GM12874 (cell line): ENCODE measurements around the gene COMMD9.

Experiments used
- TF ChIP-seq, protein P1 (sequence below): IDR thresholded peaks from 2 replicates; pipeline ENCODE4 v1.5.1; 2011; ENCODE audit warnings: low read depth, mild to moderate bottlenecking, control low read depth, low read length, moderate library complexity; ENCODE audit not compliant: insufficient read depth

The COMMD9 gene

DNA sequence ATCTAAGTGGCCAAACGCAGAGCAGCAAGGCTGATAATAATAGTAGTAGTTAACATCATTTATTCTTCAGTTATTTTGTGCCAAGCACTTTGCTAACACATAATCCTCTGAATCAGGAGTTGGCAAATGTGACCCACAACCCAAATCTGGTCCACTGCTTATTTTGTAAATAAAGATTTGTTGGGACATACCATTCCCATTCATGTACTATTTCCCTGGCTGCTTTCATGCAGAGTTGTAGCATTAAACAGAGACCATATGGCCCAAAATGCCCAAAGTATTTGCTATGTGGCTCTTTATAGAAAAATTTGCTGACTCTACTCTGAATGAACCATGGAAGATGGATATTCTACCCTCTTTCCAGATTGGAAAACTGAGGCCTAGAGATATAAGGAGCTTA lies 50.3 kb downstream of the COMMD9 start:
- TF ChIP-seq, protein P1, sequence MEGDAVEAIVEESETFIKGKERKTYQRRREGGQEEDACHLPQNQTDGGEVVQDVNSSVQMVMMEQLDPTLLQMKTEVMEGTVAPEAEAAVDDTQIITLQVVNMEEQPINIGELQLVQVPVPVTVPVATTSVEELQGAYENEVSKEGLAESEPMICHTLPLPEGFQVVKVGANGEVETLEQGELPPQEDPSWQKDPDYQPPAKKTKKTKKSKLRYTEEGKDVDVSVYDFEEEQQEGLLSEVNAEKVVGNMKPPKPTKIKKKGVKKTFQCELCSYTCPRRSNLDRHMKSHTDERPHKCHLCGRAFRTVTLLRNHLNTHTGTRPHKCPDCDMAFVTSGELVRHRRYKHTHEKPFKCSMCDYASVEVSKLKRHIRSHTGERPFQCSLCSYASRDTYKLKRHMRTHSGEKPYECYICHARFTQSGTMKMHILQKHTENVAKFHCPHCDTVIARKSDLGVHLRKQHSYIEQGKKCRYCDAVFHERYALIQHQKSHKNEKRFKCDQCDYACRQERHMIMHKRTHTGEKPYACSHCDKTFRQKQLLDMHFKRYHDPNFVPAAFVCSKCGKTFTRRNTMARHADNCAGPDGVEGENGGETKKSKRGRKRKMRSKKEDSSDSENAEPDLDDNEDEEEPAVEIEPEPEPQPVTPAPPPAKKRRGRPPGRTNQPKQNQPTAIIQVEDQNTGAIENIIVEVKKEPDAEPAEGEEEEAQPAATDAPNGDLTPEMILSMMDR, result no peak

DNA sequence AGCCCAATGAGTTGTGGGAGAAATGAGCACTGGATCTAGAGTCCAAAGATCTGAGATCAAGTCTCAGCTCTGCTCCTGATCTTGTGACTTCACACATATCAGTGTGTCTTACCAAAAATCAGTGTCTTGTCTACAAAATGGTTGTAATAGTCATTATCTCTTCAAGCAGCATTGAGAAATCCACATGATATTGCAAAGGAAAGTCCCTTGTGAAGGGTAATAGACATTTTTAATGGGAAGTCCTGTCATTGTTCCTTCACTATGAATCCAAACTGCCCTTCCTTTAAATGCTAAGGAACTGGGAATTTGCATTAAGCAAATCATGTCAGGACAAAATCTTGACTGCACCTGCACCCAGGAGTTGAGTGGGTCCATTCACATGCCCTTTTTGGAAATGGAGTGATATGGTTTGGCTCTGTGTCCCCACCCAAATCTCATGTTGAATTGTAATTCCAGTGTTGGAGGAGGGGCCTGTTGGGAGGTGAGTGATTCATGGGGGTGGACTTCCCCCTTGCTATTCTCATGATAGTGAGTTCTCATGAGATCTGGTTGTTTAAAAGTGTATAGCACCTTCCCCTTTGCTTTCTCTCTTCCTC lies 51.1 kb downstream of the COMMD9 start:
- TF ChIP-seq, protein P1, result no peak

DNA sequence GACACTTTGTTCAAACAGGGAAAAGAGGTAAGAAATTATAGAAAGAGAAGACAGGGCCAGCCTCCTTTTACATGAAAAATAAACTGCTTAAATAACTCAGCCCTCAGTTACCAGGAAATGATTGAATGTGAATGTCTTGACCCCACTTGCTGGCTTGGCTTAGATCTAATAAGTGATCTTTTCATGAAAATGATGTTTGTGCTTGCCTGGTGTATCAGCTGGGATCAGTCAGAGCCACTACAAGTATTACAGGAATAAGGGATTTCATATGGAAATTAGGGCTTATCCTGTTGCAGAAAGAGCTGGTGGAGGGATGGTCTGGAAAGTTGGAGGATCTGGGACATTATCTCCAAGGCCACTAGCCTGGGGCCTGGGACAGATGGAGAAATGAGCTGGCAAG lies 51.8 kb downstream of the COMMD9 start:
- TF ChIP-seq, protein P1, result no peak

DNA sequence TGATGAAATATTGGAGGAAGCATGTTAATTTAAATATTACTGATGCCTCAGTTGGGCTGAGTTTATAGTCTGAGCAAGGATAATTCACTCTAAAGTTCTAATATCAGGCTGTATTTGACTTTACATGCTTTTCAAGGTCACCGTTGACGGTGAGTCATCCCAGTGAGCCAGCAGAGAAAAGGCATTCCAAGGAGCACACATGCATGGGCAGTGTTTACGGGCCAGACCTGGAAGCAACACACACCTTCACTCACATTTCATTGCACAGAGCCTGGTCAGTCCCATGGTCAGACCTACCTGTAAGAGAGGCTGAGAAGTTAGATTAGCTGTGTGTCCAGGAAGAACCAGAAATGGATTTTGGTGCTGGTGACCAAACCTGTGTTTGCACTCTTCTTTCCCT lies 53.5 kb downstream of the COMMD9 start:
- TF ChIP-seq, protein P1, result no peak

DNA sequence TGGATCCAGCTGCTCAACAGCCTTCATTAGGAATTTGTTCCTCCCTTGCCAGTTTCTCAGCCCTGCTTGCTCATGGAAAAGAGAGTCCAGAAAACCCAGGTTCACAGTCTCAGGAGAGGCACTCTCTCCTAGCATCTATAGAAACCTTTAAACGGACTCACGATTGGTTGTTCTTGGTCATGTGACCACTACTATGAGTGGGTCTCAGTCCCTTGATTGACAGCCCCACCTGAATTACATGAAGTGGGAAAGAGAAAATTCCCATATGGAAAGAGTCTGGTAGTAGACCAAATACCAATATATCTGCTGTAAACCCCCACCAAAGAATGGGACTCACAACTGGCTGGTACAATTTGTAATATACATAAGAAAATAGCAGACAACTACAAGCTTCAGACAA lies 54.4 kb downstream of the COMMD9 start:
- TF ChIP-seq, protein P1, result no peak

DNA sequence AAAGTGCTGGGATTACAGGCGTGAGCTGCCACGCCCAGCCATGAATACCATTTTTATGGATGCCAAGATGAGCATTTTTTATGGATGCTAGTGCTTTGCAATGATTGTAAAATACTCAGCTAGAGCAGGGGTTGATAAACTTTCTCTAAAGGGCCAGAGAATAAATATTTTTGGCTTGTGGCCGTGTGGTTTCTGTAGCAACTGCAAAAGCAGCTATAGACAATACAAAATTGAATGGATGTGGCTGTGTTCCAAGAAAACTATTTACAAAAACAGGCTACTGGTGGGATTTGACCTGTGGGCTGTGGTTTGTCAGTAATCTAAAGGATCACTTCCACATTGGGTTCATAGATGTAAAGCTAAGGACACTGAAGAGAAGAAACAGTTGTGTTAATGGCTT lies 56.0 kb downstream of the COMMD9 start:
- TF ChIP-seq, protein P1, result no peak

DNA sequence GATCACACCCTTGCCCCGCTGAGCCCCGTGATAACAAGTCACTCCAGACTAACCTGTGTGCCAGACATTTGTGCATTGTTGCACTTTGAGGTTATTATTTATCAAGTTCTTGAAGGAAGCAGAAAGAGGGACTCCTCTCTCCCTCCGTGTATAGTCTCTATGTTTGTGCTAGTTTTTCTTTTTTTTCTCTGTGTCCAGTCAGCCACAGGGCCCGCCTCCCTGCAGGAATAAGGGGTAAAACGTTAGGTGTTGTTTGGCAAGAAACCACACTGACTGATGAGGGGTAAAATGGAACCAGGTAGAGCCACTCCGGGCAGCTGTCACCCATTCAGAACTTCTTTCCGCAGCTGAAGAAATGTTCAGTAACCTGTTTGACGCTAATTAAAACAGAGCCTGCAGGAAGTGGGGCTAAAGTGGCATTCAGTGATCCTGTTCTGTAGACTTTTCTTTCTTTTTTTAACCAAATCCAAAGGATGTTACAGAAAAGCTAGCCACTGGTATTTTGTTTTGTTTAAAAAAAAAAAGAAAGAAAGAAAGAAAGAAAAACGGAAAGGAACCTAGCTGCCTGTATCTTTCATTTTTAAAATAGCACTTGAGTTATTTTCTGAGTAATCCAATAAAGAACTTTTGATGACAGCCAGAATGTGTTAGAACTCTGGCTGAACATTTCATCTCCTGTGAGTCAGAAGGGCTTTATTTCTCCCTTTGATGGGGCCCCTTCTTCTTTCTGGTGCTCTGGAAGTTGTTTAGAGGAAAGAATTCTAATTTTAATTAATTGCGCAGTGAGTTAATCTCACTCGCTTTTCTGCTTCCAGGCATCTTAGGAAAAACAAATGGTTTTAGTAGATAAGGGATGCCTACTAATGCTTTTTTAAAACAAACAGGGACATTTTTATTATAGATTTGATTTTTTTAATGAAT lies 58.2 kb downstream of the COMMD9 start:
- TF ChIP-seq, protein P1, result no peak
